SJCRH30 (cell line): ENCODE measurements around the gene CEBPG. TPM values are rescaled to one million over a fixed set of nuclear protein-coding genes. Genes with fewer than 3 reads are reported as not detected.

Experiments
- DNase-seq, 2 experiments: peaks; one replicate each; pipeline ENCODE4 v3.0.0-alpha.2; 2015 to 2020
- H3K27ac ChIP-seq: fragments of 250-450 bp; sonication (Bioruptor Pico); 2 replicates; pipeline ENCODE4 v1.5.1; 2020; ENCODE audit warnings: mild to moderate bottlenecking, moderate library complexity
- H3K27me3 ChIP-seq: fragments of 250-450 bp; sonication (Bioruptor Pico); 2 replicates; pipeline ENCODE4 v1.5.1; 2020; ENCODE audit warnings: mild to moderate bottlenecking, moderate library complexity
- H3K36me3 ChIP-seq: fragments of 250-450 bp; sonication (Bioruptor Pico); 2 replicates; pipeline ENCODE4 v1.5.1; 2020; ENCODE audit warnings: mild to moderate bottlenecking, moderate library complexity
- H3K4me1 ChIP-seq: fragments of 250-450 bp; sonication (Bioruptor Pico); 2 replicates; pipeline ENCODE4 v1.5.1; 2020; ENCODE audit warnings: mild to moderate bottlenecking, moderate library complexity
- H3K4me3 ChIP-seq: fragments of 250-450 bp; sonication (Bioruptor Pico); 2 replicates; pipeline ENCODE4 v1.5.1; 2020; ENCODE audit warnings: mild to moderate bottlenecking, moderate library complexity
- H3K9me3 ChIP-seq: fragments of 250-450 bp; sonication (Bioruptor Pico); replicated peaks from 2 replicates; pipeline ENCODE4 v1.5.1; 2020; ENCODE audit warnings: mild to moderate bottlenecking, moderate library complexity
- total RNA-seq: library from RNA; depleted of rRNA; stranded (reverse); fragments of >200 nt; shearing (Covaris generic); gene quantifications from 2 replicates; pipeline ENCODE4 v1.2.3, GENCODE V29; 2014

The CEBPG gene
- total RNA-seq, 1 experiment from 2014 or later: 36.6 TPM

DNA sequence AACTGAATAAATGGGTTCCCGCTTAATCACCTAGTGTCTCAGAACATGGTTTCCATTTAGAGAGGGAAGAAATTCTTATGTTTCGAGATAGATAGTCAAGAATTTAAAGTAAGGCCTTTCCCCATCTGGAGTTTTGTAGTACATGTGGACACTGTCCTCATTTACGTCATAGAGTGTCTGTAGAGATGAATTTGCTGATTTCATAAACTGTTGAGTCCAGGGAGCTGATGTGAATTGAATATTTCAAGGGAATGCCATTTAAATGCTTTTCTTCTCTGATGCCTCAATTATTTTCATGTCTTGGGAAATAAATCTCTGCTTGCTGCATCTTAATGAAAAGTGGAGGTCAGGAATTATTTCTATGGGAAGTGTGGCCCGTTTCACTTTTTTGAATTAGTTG is 9.5 kb downstream of the CEBPG start:
- Histone ChIP-seq H3K27ac (no peak overlapping the region), H3K9me3 (no peaks in the 10 kb centered on the region), H3K36me3 (peaks cover 17% of the 10 kb centered on the region), H3K4me3 (no peak overlapping the region), H3K4me1 (no peaks in the 10 kb centered on the region), H3K27me3 (no peaks in the 10 kb centered on the region)
- no peak for DNase-seq

DNA sequence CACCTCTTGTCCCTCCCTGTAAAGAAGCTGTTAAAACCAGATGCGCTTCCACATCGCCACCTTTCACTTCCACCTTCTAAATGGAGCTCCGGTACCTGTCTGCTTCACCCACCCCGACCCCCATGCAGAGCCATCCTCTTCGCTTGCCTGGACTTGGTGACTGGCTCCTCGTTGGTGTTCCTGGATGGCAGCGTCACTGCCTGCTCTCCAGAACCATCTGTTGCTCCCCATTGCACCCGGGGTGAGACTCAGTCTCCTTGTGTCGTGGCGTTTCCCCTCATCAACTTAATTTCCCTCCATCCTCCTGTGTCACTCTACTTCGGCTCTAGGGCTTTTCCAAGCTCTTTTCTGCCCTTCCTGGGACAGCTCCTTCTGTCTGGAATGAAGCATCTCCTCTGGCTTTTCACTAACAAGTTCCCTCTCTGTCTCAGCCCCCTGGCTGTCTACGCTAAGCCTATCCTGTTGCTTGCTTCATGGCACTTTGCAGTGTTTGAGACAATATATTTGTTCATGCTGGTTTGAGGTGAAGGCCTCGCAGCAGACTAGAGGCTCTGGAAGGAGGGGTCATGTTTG is 10.3 kb downstream of the CEBPG start:
- DNase-seq: no peak
- no peaks in the 10 kb centered on the region for H3K4me1 ChIP-seq
- peaks cover 17% of the 10 kb centered on the region for H3K36me3 ChIP-seq
- no peak overlapping the region for H3K27ac ChIP-seq
- H3K4me3 ChIP-seq: no peak overlapping the region
- no peaks in the 10 kb centered on the region for H3K27me3 ChIP-seq
- H3K9me3 ChIP-seq: no peaks in the 10 kb centered on the region

DNA sequence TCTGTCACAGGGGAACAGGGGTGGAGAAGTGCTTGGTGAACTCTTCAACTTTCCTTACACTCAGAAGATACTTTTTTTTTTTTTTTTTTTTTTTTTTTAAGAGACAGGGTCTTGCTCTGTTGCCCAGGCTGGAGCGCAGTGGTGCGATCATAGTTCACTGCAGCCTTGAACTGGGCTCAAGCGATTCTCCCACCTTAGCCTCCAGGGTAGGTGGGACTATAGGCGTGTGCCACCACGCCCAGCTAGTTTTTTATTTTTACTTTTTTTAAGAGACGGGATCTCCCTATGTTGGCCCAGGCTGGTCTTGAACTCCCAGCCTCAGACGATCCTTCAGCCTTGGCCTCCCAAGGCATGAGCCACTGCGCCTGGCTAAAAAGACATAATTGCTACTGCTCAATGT is 11.5 kb downstream of the CEBPG start:
- peaks cover 8% of the 10 kb centered on the region for H3K36me3 ChIP-seq

DNA sequence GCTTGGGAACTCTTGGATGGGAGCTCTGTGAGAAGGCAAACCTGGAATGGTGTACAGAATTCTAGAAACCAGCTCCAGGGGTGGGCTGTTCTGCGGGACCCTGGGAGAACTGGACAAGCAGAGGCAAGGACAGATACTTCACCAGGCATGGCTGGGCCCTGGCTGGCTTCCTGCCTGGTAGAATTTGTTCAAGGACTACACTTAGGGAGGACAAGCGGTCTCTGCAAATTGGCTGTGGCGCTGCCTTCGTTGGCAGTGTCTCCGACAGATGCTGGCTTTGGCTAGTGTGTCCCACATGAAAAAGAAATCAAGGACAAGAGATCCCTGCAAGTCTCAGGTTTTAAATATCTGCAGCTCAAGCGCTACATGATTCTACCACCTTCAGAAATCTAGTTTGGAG is 12.4 kb downstream of the CEBPG start:
- Histone ChIP-seq H3K36me3 (peaks cover 2% of the 10 kb centered on the region), H3K27ac (no peak overlapping the region), H3K4me3 (no peak overlapping the region), H3K4me1 (peaks cover 11% of the 10 kb centered on the region), H3K9me3 (no peaks in the 10 kb centered on the region), H3K27me3 (no peaks in the 10 kb centered on the region)
- DNase-seq: no peak

More for the DNA sequence above, 11.5 kb downstream of the CEBPG start:
- Histone ChIP-seq H3K4me1 (peaks cover 1% of the 10 kb centered on the region), H3K4me3 (no peak overlapping the region), H3K9me3 (no peaks in the 10 kb centered on the region), H3K27ac (no peak overlapping the region), H3K27me3 (no peaks in the 10 kb centered on the region)
- no peak for DNase-seq

DNA sequence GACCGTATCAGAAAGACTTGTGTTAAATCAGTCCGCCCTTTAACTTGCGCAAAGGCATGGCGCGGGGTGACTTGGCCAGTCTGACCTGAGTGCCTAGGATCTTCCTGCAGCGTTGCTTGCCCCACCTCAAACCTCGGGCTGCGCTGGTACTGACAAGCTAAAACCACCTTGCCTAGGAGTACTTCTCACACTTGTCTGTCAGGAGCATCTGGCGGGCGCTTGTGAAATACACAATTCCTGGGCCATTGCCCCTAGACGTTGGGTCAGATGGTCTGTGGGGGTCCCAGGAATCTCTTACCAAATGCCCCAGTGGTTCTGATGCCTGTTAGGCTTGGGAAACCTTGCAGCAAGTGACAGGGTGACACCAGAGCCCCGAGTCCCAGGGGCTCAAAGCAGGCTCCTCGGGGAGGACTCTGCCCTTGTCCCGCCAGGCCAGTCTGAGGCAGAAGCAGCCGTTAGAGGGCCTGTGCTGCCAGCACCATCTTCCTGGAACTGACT is 12.9 kb downstream of the CEBPG start:
- Histone ChIP-seq H3K9me3 (no peaks in the 10 kb centered on the region), H3K27ac (no peak overlapping the region), H3K36me3 (no peaks in the 10 kb centered on the region; the same call in none of the 2 replicates), H3K27me3 (no peaks in the 10 kb centered on the region), H3K4me3 (no peak overlapping the region), H3K4me1 (peaks cover 12% of the 10 kb centered on the region)
- no peak for DNase-seq

DNA sequence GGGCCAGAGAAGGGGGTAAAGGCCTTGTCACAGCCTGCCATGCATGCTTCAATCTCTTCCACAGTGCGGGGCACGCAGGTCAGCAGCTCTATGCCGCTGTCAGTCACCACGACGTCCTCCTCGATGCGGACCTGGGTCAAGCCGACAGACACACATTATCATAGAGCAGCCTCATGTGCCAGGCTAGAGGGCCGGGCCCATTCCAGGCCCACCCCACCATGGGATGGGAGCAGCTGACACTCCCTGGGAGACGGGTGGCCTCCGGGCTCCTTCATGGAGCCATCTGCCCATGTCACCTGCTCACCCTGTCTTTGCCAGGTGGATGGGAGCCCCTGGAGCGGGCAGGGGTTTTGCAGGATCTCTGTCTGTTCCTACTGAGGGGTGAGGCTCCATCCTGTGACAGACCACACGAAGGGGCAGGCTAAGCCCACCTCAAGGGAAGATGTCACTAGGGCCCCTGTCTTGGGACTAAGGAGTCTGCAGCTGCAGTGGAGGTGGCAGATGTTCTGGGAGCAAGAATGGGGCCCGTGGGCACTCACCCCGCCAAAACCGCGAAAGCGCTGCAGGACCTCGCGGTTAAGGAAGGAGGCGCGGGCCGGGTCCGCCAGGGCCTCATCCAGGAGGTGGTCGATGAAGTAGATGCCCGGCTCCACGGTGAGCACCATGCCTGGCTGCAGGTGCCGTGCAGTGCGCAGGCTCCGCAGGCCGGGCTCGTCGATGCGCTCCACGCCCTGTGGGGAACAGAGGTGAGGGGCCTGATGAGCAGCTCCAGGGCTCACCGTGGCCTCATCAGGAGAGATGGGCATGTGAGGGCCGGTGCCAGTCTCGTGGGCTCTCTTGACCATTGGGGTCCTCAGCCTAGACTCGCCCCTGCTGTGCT is 14.1 kb downstream of the CEBPG start:
- H3K4me3 ChIP-seq: no peak overlapping the region
- DNase-seq: no peak
- H3K27me3 ChIP-seq: no peaks in the 10 kb centered on the region
- H3K4me1 ChIP-seq: peaks cover 20% of the 10 kb centered on the region
- no peaks in the 10 kb centered on the region; the same call in 1 of the 2 replicates for H3K36me3 ChIP-seq
- no peaks in the 10 kb centered on the region for H3K9me3 ChIP-seq
- H3K27ac ChIP-seq: no peak overlapping the region

DNA sequence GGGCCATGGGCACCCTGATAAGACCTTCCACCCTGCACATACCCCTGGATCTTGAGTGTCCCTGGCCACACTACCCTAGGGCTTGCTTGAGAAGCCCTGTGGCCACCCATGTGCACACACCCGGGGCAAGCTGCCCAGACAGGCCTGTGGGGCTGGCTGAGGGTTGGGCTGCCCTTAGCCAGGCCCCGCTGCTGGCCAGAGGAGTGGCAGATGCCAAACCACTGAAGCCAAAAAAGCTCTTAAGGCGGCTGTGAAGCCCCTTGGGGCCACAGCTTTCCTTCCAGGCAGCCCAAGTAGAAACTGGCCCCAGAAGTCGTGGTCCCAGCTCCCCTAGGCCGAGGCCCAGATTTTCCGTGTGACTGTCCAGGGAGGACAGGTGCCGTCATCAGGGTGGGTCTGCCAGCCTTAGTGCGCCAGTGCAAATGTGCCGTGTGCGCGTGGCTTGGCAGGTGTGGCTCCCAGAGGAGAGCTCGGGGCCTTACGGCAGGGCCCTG is 14.8 kb downstream of the CEBPG start:
- H3K9me3 ChIP-seq: no peaks in the 10 kb centered on the region
- H3K27me3 ChIP-seq: no peaks in the 10 kb centered on the region
- peaks cover 24% of the 10 kb centered on the region for H3K4me1 ChIP-seq
- H3K27ac ChIP-seq: no peak overlapping the region
- H3K4me3 ChIP-seq: no peak overlapping the region
- no peaks in the 10 kb centered on the region; the same call in 1 of the 2 replicates for H3K36me3 ChIP-seq
- no peak for DNase-seq

DNA sequence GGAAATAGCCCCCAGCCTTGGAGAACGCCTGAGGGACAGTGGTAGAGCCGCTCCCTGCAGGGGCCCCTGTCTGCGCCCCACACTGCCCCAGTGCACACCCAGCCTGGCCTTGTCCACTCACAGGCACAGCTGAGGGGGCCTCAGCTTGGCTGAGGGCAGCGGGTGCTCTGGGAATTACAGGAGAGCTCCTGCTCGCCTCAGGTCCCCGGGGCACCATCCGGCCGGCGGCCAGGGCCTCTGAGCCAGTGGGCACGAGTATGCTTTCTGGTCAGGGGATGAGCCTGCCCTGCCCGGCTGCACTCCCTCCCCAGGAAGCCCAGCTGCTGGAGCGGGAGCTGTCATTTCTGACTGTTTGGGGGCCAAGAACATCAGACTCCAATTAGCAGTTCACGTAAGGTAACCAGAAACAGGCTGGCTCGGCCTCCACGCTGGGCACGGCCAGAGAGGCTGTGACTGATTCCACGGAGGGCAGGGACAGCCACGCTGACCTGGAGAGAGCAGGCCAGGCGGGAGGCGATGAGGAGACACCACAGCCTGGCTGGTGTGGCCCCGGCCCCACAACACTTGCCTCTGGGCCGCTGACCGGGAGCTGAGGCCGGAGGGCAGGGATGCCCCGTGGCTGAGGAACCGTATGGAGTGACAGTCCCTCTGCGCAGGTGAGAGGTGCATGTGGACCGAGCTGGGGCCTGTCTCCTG is 15.4 kb downstream of the CEBPG start:
- peaks cover 30% of the 10 kb centered on the region for H3K4me1 ChIP-seq
- no peaks in the 10 kb centered on the region for H3K9me3 ChIP-seq
- no peak overlapping the region for H3K27ac ChIP-seq
- no peaks in the 10 kb centered on the region; the same call in 1 of the 2 replicates for H3K36me3 ChIP-seq
- no peaks in the 10 kb centered on the region for H3K27me3 ChIP-seq
- no peak for DNase-seq
- H3K4me3 ChIP-seq: no peak overlapping the region

DNA sequence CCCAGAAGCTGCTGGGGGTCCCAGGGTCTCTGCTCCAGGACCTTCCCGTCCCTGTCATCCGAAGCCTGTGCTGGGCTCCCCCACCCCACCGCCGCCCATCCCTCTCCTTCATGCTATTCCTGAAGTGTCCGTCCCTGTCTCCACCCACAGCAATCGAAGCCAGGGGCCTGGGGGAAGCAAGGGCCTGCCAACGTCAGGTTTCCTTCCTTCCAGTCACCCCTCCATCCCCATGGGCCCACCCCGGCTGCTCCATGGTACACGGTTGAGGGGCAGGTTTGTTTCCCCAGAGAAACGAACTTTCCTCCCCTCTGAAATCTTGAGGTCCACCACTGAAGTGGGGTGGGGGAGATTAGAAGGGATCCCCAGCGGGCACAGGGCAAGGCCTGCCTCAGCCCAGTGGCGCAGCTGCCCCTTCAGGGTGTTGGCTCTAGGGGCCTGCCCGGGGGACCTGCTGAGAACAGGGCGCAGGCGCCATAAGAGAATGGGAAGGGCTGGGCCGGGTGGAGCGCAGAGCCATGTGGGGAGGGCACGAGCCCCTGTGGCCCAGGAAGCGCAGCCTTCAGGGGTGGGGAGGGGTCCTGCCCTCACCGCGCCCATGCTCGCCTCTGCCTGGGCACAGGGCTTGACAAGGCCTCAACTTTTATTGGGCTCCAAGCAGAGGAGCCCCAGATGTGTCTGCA is 16.1 kb downstream of the CEBPG start:
- no peak overlapping the region for H3K4me3 ChIP-seq
- H3K27me3 ChIP-seq: no peaks in the 10 kb centered on the region
- peaks cover 30% of the 10 kb centered on the region for H3K4me1 ChIP-seq
- no peaks in the 10 kb centered on the region for H3K9me3 ChIP-seq
- no peaks in the 10 kb centered on the region; the same call in 1 of the 2 replicates for H3K36me3 ChIP-seq
- no peak overlapping the region for H3K27ac ChIP-seq
- DNase-seq: no peak

DNA sequence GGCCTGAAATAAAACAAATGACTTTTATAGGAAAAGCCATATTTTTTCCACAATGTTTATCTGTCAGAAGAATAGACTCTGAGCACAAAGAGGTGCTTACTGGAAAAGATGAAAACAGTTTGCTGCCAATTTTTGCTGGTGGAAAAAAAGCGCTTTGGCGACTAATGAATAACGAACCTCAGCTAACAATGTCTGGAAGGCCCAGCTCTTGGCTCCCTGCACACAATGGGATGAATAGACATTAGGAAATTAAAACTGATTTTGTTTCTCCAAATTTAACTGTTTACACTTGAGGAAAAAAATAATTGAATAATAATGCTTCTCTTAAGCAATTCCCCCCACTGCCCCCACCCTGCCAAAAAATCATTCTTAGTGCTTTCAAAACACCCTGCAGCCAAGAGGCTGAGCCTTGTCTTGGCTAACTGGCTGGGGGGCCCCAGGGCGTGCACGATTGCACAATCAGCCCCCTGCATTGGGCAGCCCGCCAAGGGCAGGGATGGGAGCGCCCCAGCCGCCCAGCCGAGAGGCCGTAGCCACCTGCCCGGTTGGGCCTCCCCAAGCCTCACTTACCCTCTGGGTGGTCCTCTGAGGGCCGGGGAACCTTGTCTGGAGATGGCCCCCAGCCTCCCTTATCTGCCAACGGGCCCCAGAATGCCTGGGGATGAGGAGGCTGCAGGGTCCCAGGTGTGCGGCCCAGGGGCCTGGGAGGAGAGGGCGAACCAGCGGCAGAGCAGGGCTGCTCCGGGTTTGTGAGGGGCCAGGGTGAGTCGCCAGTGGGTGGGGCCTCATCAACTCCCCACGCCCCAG is 16.8 kb downstream of the CEBPG start:
- Histone ChIP-seq H3K36me3 (no peaks in the 10 kb centered on the region; the same call in 1 of the 2 replicates), H3K27ac (no peak overlapping the region), H3K9me3 (no peaks in the 10 kb centered on the region), H3K27me3 (no peaks in the 10 kb centered on the region), H3K4me1 (peaks cover 30% of the 10 kb centered on the region), H3K4me3 (no peak overlapping the region)
- peak; percentile 44 to 58 for DNase-seq

DNA sequence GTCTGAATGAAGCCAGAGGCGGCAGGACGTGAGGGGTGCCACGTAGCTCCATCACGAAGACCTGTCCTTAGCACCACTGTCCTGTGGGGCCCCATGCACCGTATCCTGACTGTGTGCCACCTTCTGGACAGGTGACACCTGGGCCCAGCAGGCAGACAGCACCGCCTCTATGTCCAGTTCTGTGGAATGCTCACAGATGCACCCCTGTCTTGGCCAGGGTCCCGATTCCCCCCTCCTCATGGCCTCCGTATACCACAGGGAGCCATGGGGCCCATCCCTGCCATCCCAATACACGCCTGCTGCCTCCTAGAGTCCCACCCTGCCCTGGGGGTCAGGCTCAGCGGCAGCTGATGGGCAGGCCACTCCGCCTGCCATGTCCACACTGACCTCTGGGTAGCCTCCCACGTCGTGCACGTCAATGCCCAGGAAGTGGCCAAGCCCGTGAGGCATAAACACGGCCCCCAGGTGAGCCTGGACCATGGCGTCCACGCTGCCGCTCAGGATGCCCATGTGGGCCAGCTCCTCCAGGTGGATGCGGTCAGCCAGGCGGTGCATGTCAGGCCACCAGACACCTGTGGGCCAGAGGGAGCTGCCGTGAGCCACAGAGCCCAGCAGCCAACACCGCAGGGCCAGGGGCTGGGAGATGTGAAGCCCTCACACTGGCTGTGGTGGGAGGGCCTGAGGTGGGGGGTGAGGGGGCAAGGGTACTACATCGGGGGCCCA is 17.6 kb downstream of the CEBPG start:
- Histone ChIP-seq H3K27me3 (no peaks in the 10 kb centered on the region), H3K4me1 (peaks cover 34% of the 10 kb centered on the region), H3K27ac (no peak overlapping the region), H3K9me3 (no peaks in the 10 kb centered on the region), H3K36me3 (no peaks in the 10 kb centered on the region; the same call in 1 of the 2 replicates), H3K4me3 (no peak overlapping the region)
- no peak for DNase-seq

DNA sequence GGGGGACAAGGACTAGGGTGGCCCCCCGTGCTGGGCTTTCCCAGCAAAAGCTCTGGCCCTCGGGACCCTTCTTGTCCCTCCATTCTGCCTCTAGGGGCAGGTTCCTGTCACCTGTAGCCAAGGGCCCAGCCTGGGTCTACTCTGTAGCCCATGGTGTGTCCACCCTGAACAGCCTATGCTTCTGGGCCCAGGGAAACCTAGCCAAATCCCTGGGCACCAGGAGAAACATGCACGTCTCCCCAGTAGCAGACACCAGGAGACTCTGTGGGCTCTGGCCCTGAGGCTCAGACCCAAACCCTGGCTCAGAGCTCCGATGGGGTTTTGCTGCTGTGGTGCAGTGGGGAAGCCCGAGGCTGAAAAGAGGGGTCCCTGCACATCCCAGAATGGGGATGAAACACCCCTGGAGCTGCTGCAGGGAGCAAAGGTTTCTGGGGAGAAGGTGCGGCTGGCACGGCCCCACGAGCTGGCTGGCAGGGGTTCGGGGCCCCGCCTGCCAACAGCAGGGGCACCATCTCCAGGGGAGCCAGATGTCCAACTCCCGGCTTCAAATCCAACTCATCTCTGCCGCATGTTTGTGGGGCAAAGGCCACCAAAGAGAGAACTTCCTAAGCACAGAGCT is 18.2 kb downstream of the CEBPG start:
- Histone ChIP-seq H3K36me3 (no peaks in the 10 kb centered on the region; the same call in 1 of the 2 replicates), H3K4me1 (peaks cover 38% of the 10 kb centered on the region), H3K9me3 (no peaks in the 10 kb centered on the region), H3K27ac (no peak overlapping the region), H3K4me3 (no peak overlapping the region), H3K27me3 (no peaks in the 10 kb centered on the region)
- no peak for DNase-seq
